IMR-90 (cell line): ENCODE data around the gene TTL. TPM values are rescaled to one million over a fixed set of nuclear protein-coding genes. Genes with fewer than 3 reads are reported as not detected.

ENCODE experiments used
- ATAC-seq: fragments of 200-7000 bp; cut with Tn5 transposase; 2 replicates; pipeline ENCODE4 v1.9.1; 2020; ENCODE audit warnings: low read depth, mild to moderate bottlenecking, moderate library complexity
- BruUV-seq: library from RNA; stranded (reverse); fragments of 400-500 nt; replicated peaks from 2 replicates; lab custom pipeline; 2021; lab: Mats Ljungman, UMichigan
- CTCF ChIA-PET: fragments of 300-600 bp; formaldehyde crosslinking; extraction: SDS; loops from one replicate; lab custom pipeline; 2021; ENCODE audit warnings: antibody characterized with exemption; lab: Yijun Ruan, JAX
- POLR2A ChIA-PET: fragments of 300-600 bp; sonication (Branson Sonifier 250); formaldehyde crosslinking; loops from one replicate; lab custom pipeline; 2022; ENCODE audit warnings: antibody characterized with exemption; ENCODE audit not compliant: unreplicated experiment; lab: Charles Lee
- DNase-seq: peaks from one replicate; pipeline ENCODE4 v3.0.0; 2013
- H2AFZ ChIP-seq: replicated peaks from 2 replicates; pipeline ENCODE3; 2013; ENCODE audit warnings: low read length, mild to moderate bottlenecking; ENCODE audit not compliant: poor library complexity
- H2AK5ac ChIP-seq: 2 replicates; pipeline ENCODE4 v1.6.1; 2013; ENCODE audit warnings: low read depth, low read length, inconsistent platforms
- H2AK9ac ChIP-seq: replicated peaks from 2 replicates; pipeline ENCODE3; 2013; ENCODE audit warnings: mild to moderate bottlenecking, low read depth, low read length, moderate library complexity; ENCODE audit not compliant: poor library complexity
- H2BK120ac ChIP-seq: 2 replicates; pipeline ENCODE4 v1.6.1; 2013; ENCODE audit warnings: low read depth, low read length, inconsistent platforms
- H2BK15ac ChIP-seq: 3 replicates; pipeline ENCODE4 v1.6.1; 2013; ENCODE audit warnings: low read depth, low read length, inconsistent platforms
- H2BK20ac ChIP-seq: 2 replicates; pipeline ENCODE4 v1.6.1; 2013; ENCODE audit warnings: low read depth, mild to moderate bottlenecking, inconsistent platforms, low read length, moderate library complexity
- H2BK5ac ChIP-seq: 2 replicates; pipeline ENCODE4 v1.6.1; 2013; ENCODE audit warnings: mild to moderate bottlenecking, low read depth, low read length, inconsistent platforms; ENCODE audit not compliant: poor library complexity, severe bottlenecking
- H3K14ac ChIP-seq: replicated peaks from 2 replicates; pipeline ENCODE4 v1.6.1; 2013; ENCODE audit warnings: low read depth, low read length, inconsistent platforms
- H3K18ac ChIP-seq: 2 replicates; pipeline ENCODE4 v1.6.1; 2013; ENCODE audit warnings: low read depth, low read length, control low read depth
- H3K23ac ChIP-seq: 2 replicates; pipeline ENCODE4 v1.6.1; 2013; ENCODE audit warnings: low read depth, low read length, inconsistent platforms
- H3K27ac ChIP-seq: 2 replicates; pipeline ENCODE4 v1.5.1; 2013; ENCODE audit warnings: mild to moderate bottlenecking, control low read depth, low read length; ENCODE audit not compliant: insufficient read depth
- H3K27me3 ChIP-seq: 2 replicates; pipeline ENCODE4 v1.6.1; 2013; ENCODE audit warnings: low read length; ENCODE audit not compliant: control insufficient read depth, insufficient read depth
- H3K36me3 ChIP-seq: 2 replicates; pipeline ENCODE4 v1.6.1; 2013; ENCODE audit warnings: low read length, mixed read lengths; ENCODE audit not compliant: control insufficient read depth, insufficient read depth
- H3K4ac ChIP-seq: 2 replicates; pipeline ENCODE4 v1.6.1; 2013; ENCODE audit warnings: low read depth, low read length, inconsistent platforms
- H3K4me1 ChIP-seq: 2 replicates; pipeline ENCODE4 v1.6.1; 2013; ENCODE audit warnings: low read length, mixed read lengths; ENCODE audit not compliant: control insufficient read depth, insufficient read depth
- H3K4me2 ChIP-seq: 2 replicates; pipeline ENCODE4 v1.6.1; 2013; ENCODE audit warnings: low read depth, mild to moderate bottlenecking, control low read depth, low read length, moderate library complexity
- H3K4me3 ChIP-seq: 2 replicates; pipeline ENCODE4 v1.5.1; 2013; ENCODE audit warnings: low read depth, mild to moderate bottlenecking, control low read depth, low read length, moderate library complexity; ENCODE audit not compliant: insufficient read depth
- H3K56ac ChIP-seq: 2 replicates; pipeline ENCODE4 v1.6.1; 2013; ENCODE audit warnings: low read length, inconsistent platforms; ENCODE audit not compliant: insufficient read depth; ENCODE audit errors: extremely low read depth
- H3K79me1 ChIP-seq, 2 experiments: 2 replicates each; pipeline ENCODE4 v1.6.1; 2013; ENCODE audit warnings: low read length in 2 of 2, inconsistent platforms in 1 of 2, low read depth in 1 of 2
- H3K9ac ChIP-seq: 2 replicates; pipeline ENCODE4 v1.6.1; 2013; ENCODE audit warnings: low read depth, low read length, control low read depth
- H3K9me1 ChIP-seq: 2 replicates; pipeline ENCODE4 v1.6.1; 2013; ENCODE audit warnings: low read length, inconsistent platforms; ENCODE audit not compliant: insufficient read depth
- H3K9me3 ChIP-seq: 2 replicates; pipeline ENCODE4 v1.6.1; 2013; ENCODE audit warnings: low read length; ENCODE audit not compliant: control insufficient read depth, insufficient read depth
- H4K20me1 ChIP-seq: 2 replicates; pipeline ENCODE4 v1.6.1; 2013; ENCODE audit warnings: low read length, inconsistent platforms; ENCODE audit not compliant: insufficient read depth
- H4K5ac ChIP-seq: 2 replicates; pipeline ENCODE4 v1.6.1; 2013; ENCODE audit warnings: mild to moderate bottlenecking, low read depth, low read length, control low read depth
- H4K8ac ChIP-seq, 2 experiments: 2 replicates each; pipeline ENCODE4 v1.6.1; 2013; ENCODE audit warnings: low read depth in 2 of 2, low read length in 2 of 2, control low read depth in 1 of 2, inconsistent platforms in 1 of 2
- H4K91ac ChIP-seq: 2 replicates; pipeline ENCODE4 v1.6.1; 2013; ENCODE audit warnings: low read depth, low read length, inconsistent platforms; ENCODE audit not compliant: insufficient read depth
- WGBS, 2 experiments: methylation state at CpG; one replicate each; pipeline versions ENCODE4 v1.1.5 to v1.1.7; 2013; ENCODE audit warnings: missing lambda C conversion rate in 2 of 2; ENCODE audit not compliant: insufficient read length in 1 of 2; ENCODE audit errors: extremely low coverage in 2 of 2; 5-methylcytosine and 5-hydroxymethylcytosine counted together
- dilution Hi-C: fragments of 300-500 bp; cut with HindIII; formaldehyde crosslinking; loops from one replicate; pipeline ENCODE4 v1.14.3; 2018; ENCODE audit warnings: low sequenced_read_pairs; ENCODE audit not compliant: unreplicated experiment
- in situ Hi-C: fragments of 300-500 bp; cut with MboI; formaldehyde crosslinking; loops from 3 replicates; pipeline ENCODE4 v1.14.3; 2019; ENCODE audit warnings: low sequenced_read_pairs, inconsistent platforms, mixed read lengths
- intact Hi-C: fragments of 100-400 bp; cut with micrococcal nuclease; formaldehyde crosslinking; loops from 2 replicates; pipeline ENCODE4 v1.10.0; 2022
- polyA plus RNA-seq, 3 experiments: library from polyadenylated mRNA; depleted of rRNA; stranded (reverse); fragments of >200 nt; gene quantifications; 2 replicates each; pipeline ENCODE4 v1.2.3, GENCODE V29; 2012; ENCODE audit warnings: low replicate concordance in 1 of 3
- total RNA-seq: library from RNA; depleted of rRNA; stranded (reverse); fragments of >200 nt; gene quantifications from 2 replicates; pipeline ENCODE4 v1.2.3, GENCODE V29; 2012
- TF ChIP-seq, protein P1 (sequence below): fragments of 150-350 bp; IDR thresholded peaks from 2 replicates; pipeline ENCODE4 v1.6.1; 2017; ENCODE audit warnings: mild to moderate bottlenecking, antibody characterized with exemption, low read length, low read depth
- TF ChIP-seq, protein P2 (sequence below): fragments of 150-350 bp; IDR thresholded peaks from 2 replicates; pipeline ENCODE4 v1.6.1; 2016; ENCODE audit warnings: low read depth, mild to moderate bottlenecking, low read length, moderate library complexity, borderline replicate concordance

Gene TTL
- total and polyA plus RNA-seq, 2 of the 4 experiments (the other 2 are of a cell fraction): 18.2 to 36.2 TPM

- H3K9me3 ChIP-seq: no peaks in the 10 kb centered on the region
- H2BK120ac ChIP-seq: no peak overlapping the region
- H2BK15ac ChIP-seq: no peak overlapping the region
- H3K27ac ChIP-seq: peak overlapping the region; percentile 74
- POLR2A ChIA-PET: interaction anchor here (0.6 kb wide), 1 partner anchor 102 kb away, joined by 6 read pairs; no protein-coding TSS in a partner anchor
- H3K56ac ChIP-seq: peak overlapping the region; percentile 42; the same call in 1 of the 2 replicates
- peak overlapping the region; percentile 97 for H3K23ac ChIP-seq
- in situ Hi-C loops (no loop called here), intact Hi-C loops (loop anchor here (5.0 kb wide), 1 partner anchor 225 kb away; the partner anchor contains the start of gene ZC3H8), dilution Hi-C loops (no loop called here)
- peak overlapping the region; percentile 96 for H2AFZ ChIP-seq
- H3K9ac ChIP-seq: peak overlapping the region; percentile 88
- H3K4me3 ChIP-seq: peak overlapping the region; percentile 94
- no peak overlapping the region for H2BK20ac ChIP-seq
- H3K79me1 ChIP-seq: peaks cover 23 to 42% of the 10 kb centered on the region in 2 experiments
- H2BK5ac ChIP-seq: peak overlapping the region; percentile 71
- H3K36me3 ChIP-seq: peaks cover 5% of the 10 kb centered on the region
- H3K14ac ChIP-seq: peak overlapping the region; percentile 97
- H3K18ac ChIP-seq: 0 out of 2 replicates have a peak overlapping the region, but pooled peaks have one; percentile 8
- ATAC-seq (peak; percentile 32), DNase-seq (peak; percentile 42)
- peak overlapping the region; percentile 76 for H3K4ac ChIP-seq
- H3K27me3 ChIP-seq: no peaks in the 10 kb centered on the region
- 0 out of 2 replicates have a peak overlapping the region, but pooled peaks have one; percentile 52 for H4K91ac ChIP-seq
- peak overlapping the region; percentile 2 to 46; a peak in 1 of 4 replicates for H4K8ac ChIP-seq
- peak overlapping the region; percentile 97 for H2AK9ac ChIP-seq
- BruUV-seq: no TSS peak
- TF ChIP-seq, protein P1, sequence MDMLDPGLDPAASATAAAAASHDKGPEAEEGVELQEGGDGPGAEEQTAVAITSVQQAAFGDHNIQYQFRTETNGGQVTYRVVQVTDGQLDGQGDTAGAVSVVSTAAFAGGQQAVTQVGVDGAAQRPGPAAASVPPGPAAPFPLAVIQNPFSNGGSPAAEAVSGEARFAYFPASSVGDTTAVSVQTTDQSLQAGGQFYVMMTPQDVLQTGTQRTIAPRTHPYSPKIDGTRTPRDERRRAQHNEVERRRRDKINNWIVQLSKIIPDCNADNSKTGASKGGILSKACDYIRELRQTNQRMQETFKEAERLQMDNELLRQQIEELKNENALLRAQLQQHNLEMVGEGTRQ: no peak
- TF ChIP-seq, protein P2, sequence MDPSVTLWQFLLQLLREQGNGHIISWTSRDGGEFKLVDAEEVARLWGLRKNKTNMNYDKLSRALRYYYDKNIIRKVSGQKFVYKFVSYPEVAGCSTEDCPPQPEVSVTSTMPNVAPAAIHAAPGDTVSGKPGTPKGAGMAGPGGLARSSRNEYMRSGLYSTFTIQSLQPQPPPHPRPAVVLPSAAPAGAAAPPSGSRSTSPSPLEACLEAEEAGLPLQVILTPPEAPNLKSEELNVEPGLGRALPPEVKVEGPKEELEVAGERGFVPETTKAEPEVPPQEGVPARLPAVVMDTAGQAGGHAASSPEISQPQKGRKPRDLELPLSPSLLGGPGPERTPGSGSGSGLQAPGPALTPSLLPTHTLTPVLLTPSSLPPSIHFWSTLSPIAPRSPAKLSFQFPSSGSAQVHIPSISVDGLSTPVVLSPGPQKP: no peak
- WGBS, 2 experiments: 1% methylated on average over 64 of the region's 77 CpGs; no CpG with 5 or more reads in 1 of the 2 experiments
- H3K9me1 ChIP-seq: peaks cover 12% of the 10 kb centered on the region; the same call in 1 of the 2 replicates
- H3K4me1 ChIP-seq: peaks cover 2% of the 10 kb centered on the region; the same call in 1 of the 2 replicates
- CTCF ChIA-PET: no interaction called here
- H4K20me1 ChIP-seq: peaks cover 8% of the 10 kb centered on the region
- H2AK5ac ChIP-seq: peak overlapping the region; percentile 73; the same call in 1 of the 2 replicates
- peak overlapping the region; percentile 97 for H3K4me2 ChIP-seq
- no peak overlapping the region for H4K5ac ChIP-seq
Measured at GRCh38 chr2:112482309-112483041, 519 bp downstream of the TTL start.
